Keratinocyte (primary cell): ENCODE measurements around the gene FMNL2. TPM values are rescaled to one million over a fixed set of nuclear protein-coding genes. Genes with fewer than 3 reads are reported as not detected.
A peak's percentile ranks its signal among the peaks of the same experiment; 100 is the strongest.

ENCODE experiments used
- DNase-seq: peaks from one replicate; pipeline ENCODE4 v3.0.0-alpha.2; 2011; ENCODE audit warnings: low read depth, missing footprints, low spot score
- FAIRE-seq: peaks from 2 replicates; lab custom pipeline; 2011; peaks lifted over from hg19 to GRCh38; lab: Jason Lieb, UNC
- H2AFZ ChIP-seq: 2 replicates; pipeline ENCODE4 v1.6.0; 2012; ENCODE audit warnings: low read length, control low read depth, inconsistent platforms; ENCODE audit not compliant: control insufficient read depth
- H3K27ac ChIP-seq: 2 replicates; pipeline ENCODE4 v1.5.1; 2011; ENCODE audit warnings: low read length; ENCODE audit not compliant: control insufficient read depth, insufficient read depth
- H3K27me3 ChIP-seq: 3 replicates; pipeline ENCODE4 v1.6.0; 2011; ENCODE audit warnings: low read length; ENCODE audit not compliant: control insufficient read depth, insufficient read depth; ENCODE audit errors: extremely low read depth
- H3K36me3 ChIP-seq, 2 experiments: 2 replicates in 1 of 2; 3 replicates in 1 of 2; pipeline ENCODE4 v1.5.1; 2011; ENCODE audit warnings: low read length in 2 of 2, mild to moderate bottlenecking in 1 of 2; ENCODE audit not compliant: control insufficient read depth in 2 of 2, insufficient read depth in 2 of 2; ENCODE audit errors: extremely low read depth in 1 of 2
- H3K4me1 ChIP-seq: 3 replicates; pipeline ENCODE4 v1.5.1; 2011; ENCODE audit warnings: low read length; ENCODE audit not compliant: control insufficient read depth, insufficient read depth; ENCODE audit errors: extremely low read depth
- H3K4me2 ChIP-seq: 3 replicates; pipeline ENCODE4 v1.6.0; 2011; ENCODE audit warnings: low read depth, low read length; ENCODE audit not compliant: control insufficient read depth, insufficient read depth; ENCODE audit errors: extremely low read depth
- H3K4me3 ChIP-seq, 3 experiments: fragments of 200-600 bp in 1 of 3; sonication (generic) in 1 of 3; 2 replicates in 2 of 3; 3 replicates in 1 of 3; pipeline ENCODE4 v1.5.1; 2011 to 2016; ENCODE audit warnings: low read length in 3 of 3, mild to moderate bottlenecking in 3 of 3, control low read depth in 2 of 3, inconsistent platforms in 1 of 3, low read depth in 1 of 3, mixed read lengths in 1 of 3, mixed run types in 1 of 3, moderate library complexity in 1 of 3; ENCODE audit not compliant: control insufficient read depth in 2 of 3, insufficient read depth in 2 of 3; ENCODE audit errors: extremely low read depth in 1 of 3
- H3K79me2 ChIP-seq: 2 replicates; pipeline ENCODE4 v1.6.0; 2012; ENCODE audit warnings: low read length; ENCODE audit not compliant: control insufficient read depth, insufficient read depth
- H3K9ac ChIP-seq: 3 replicates; pipeline ENCODE4 v1.6.0; 2011; ENCODE audit warnings: low read length; ENCODE audit not compliant: control insufficient read depth, insufficient read depth; ENCODE audit errors: extremely low read depth
- H3K9me1 ChIP-seq: 3 replicates; pipeline ENCODE4 v1.6.0; 2011; ENCODE audit warnings: low read length; ENCODE audit not compliant: control insufficient read depth, insufficient read depth; ENCODE audit errors: extremely low read depth
- H3K9me3 ChIP-seq: 2 replicates; pipeline ENCODE4 v1.5.1; 2012; ENCODE audit warnings: low read depth, low read length; ENCODE audit not compliant: control insufficient read depth
- H4K20me1 ChIP-seq: 3 replicates; pipeline ENCODE4 v1.6.0; 2011; ENCODE audit warnings: low read length; ENCODE audit not compliant: control insufficient read depth, insufficient read depth; ENCODE audit errors: extremely low read depth
- CTCF ChIP-seq, 3 experiments: IDR thresholded peaks in 1 of 3; conservative IDR thresholded peaks in 1 of 3; optimal IDR thresholded peaks in 1 of 3; 2 replicates in 2 of 3; 3 replicates in 1 of 3; pipeline versions ENCODE3 to v1.5.1; 2011; ENCODE audit warnings: low read length in 3 of 3, mild to moderate bottlenecking in 3 of 3, moderate library complexity in 2 of 3, control low read depth in 1 of 3, inconsistent platforms in 1 of 3; ENCODE audit not compliant: insufficient read depth in 2 of 3; ENCODE audit errors: extremely low read depth in 1 of 3
- EZH2 ChIP-seq: IDR thresholded peaks from one replicate; pipeline ENCODE4 v1.6.1; 2012; ENCODE audit warnings: inconsistent platforms, mild to moderate bottlenecking, low read length, moderate library complexity
- dilution Hi-C: fragments of 300-500 bp; cut with MboI; formaldehyde crosslinking; loops from one replicate; pipeline ENCODE4 v1.7.0; 2020; ENCODE audit warnings: low sequenced_read_pairs; ENCODE audit not compliant: extremely low pct_ligation_motif_present
- polyA plus RNA-seq, 5 experiments: library from polyadenylated mRNA; depleted of rRNA in 3 of 5; stranded (reverse) in 3 of 5; stranded (forward) in 1 of 5; unstranded in 1 of 5; fragments of >200 nt; gene quantifications; 1 replicate in 1 of 5; 2 replicates in 3 of 5; 3 replicates in 1 of 5; pipeline versions ENCODE4 v1.2.1 to v1.2.3, GENCODE V29; 2011 to 2012; ENCODE audit warnings: missing spikeins in 2 of 5, low read depth in 1 of 5, low replicate concordance in 1 of 5

FMNL2 gene
- polyA plus RNA-seq, 1 donor (not counting 4 experiments of a cell fraction or from before 2014, with no cell fraction given) = 62.7 TPM

GRCh38 chr2:152496371-152496770 lies 161.4 kb downstream of the FMNL2 start:
- dilution Hi-C loops = no loop called here
- Histone ChIP-seq H3K9me3 (no peaks in the 10 kb centered on the region), H3K9ac (no peak overlapping the region), H3K4me3 (no peak overlapping the region), H2AFZ (no peak overlapping the region), H3K9me1 (peaks cover 2% of the 10 kb centered on the region), H3K4me1 (peaks cover 10% of the 10 kb centered on the region), H4K20me1 (no peaks in the 10 kb centered on the region), H3K27ac (no peak overlapping the region), H3K27me3 (no peaks in the 10 kb centered on the region), H3K36me3 (peaks cover 0 to under 1% of the 10 kb centered on the region in 2 experiments), H3K79me2 (peaks cover 84% of the 10 kb centered on the region), H3K4me2 (no peak overlapping the region)
- FAIRE-seq (no peak), DNase-seq (no peak)
- TF ChIP-seq EZH2 = no peak
- no peak for TF ChIP-seq CTCF (optimal IDR thresholded peaks at IDR 0.05 in 1 of 3, IDR thresholded peaks at IDR 0.05 in 1 of 3, conservative IDR thresholded peaks at IDR 0.05 in 1 of 3; ENCODE audit: extremely low read depth in 1 of 3, insufficient read depth in 2 of 3, low read length in 3 of 3)

GRCh38 chr2:152497481-152498052 lies 162.6 kb downstream of the FMNL2 start:
- Histone ChIP-seq H3K4me3 (no peak overlapping the region), H3K79me2 (peaks cover 92% of the 10 kb centered on the region), H3K9ac (no peak overlapping the region), H3K4me1 (peaks cover 10% of the 10 kb centered on the region), H3K9me1 (peaks cover 2% of the 10 kb centered on the region), H3K27me3 (no peaks in the 10 kb centered on the region), H2AFZ (no peak overlapping the region), H3K9me3 (no peaks in the 10 kb centered on the region), H3K4me2 (peak overlapping the region; percentile 11), H4K20me1 (no peaks in the 10 kb centered on the region), H3K27ac (no peak overlapping the region), H3K36me3 (peaks cover 0 to 4% of the 10 kb centered on the region in 2 experiments)
- dilution Hi-C loops = no loop called here
- FAIRE-seq (no peak), DNase-seq (no peak)
- TF ChIP-seq CTCF (optimal IDR thresholded peaks at IDR 0.05 in 1 of 3, IDR thresholded peaks at IDR 0.05 in 1 of 3, conservative IDR thresholded peaks at IDR 0.05 in 1 of 3; ENCODE audit: extremely low read depth in 1 of 3, insufficient read depth in 2 of 3, low read length in 3 of 3) (no peak), EZH2 (no peak)
